ENCODE measurements around the gene ABCA8. TPM values are rescaled to one million over a fixed set of nuclear protein-coding genes. Genes with fewer than 3 reads are reported as not detected.

The ABCA8 gene
- total and polyA plus RNA-seq, 10 of the 15 experiments (the other 5 are each of a cell fraction or from before 2014, with no cell fraction given) = 0.05 to 0.15 TPM; not detected in 8

GRCh38 chr17:68969101-68969500 lies 13.9 kb upstream of the ABCA8 start:
- no peak for TF ChIP-seq POLR2AphosphoS5 (IDR thresholded peaks at IDR 0.05; ENCODE audit: low read length)
- TF ChIP-seq CHD4 (IDR thresholded peaks at IDR 0.05) = no peak
- TF ChIP-seq CBX5 (IDR thresholded peaks at IDR 0.05; ENCODE audit: low read depth) = no peak
- no peak for TF ChIP-seq SIX5 (IDR thresholded peaks at IDR 0.05; ENCODE audit: low read depth, low read length, severe bottlenecking)
- TF ChIP-seq ZNF217 (IDR thresholded peaks at IDR 0.05) = no peak
- no peak for TF ChIP-seq MYC (IDR thresholded peaks at IDR 0.05; ENCODE audit: insufficient read depth, insufficient read length, insufficient replicate concordance, low read length, severe bottlenecking)
- TF ChIP-seq ZBTB4 (CRISPR knock-in tag; IDR thresholded peaks at IDR 0.05) = no peak
- TF ChIP-seq ZBTB11 (CRISPR knock-in tag; IDR thresholded peaks at IDR 0.05) = no peak
- TF ChIP-seq RELA (IDR thresholded peaks at IDR 0.05; ENCODE audit: borderline replicate concordance, partially characterized antibody) = no peak
- TF ChIP-seq SREBF2 (IDR thresholded peaks at IDR 0.05; ENCODE audit: low read length) = no peak
- no peak for TF ChIP-seq NRF1 (conservative IDR thresholded peaks at IDR 0.05; ENCODE audit: low read depth, low read length)
- no peak for TF ChIP-seq HDAC6 (IDR thresholded peaks at IDR 0.05; ENCODE audit: unreplicated experiment)
- TF ChIP-seq FOS (IDR thresholded peaks at IDR 0.05; ENCODE audit: borderline replicate concordance, extremely low read depth, insufficient read length) = no peak
- TF ChIP-seq YBX1 (IDR thresholded peaks at IDR 0.05) = no peak
- TF ChIP-seq PAX5 (IDR thresholded peaks at IDR 0.05; ENCODE audit: borderline replicate concordance, low read depth, low read length) = no peak
- TF ChIP-seq MLLT1 (IDR thresholded peaks at IDR 0.05) = no peak
- TF ChIP-seq ZNF384 (IDR thresholded peaks at IDR 0.05; ENCODE audit: borderline replicate concordance, low read depth, low read length) = no peak
- Histone ChIP-seq H3K4me2 (ENCODE audit: control insufficient read depth, insufficient read depth) (no peak overlapping the region), H3K27me3 (replicated peaks in 1 of 2; ENCODE audit: control insufficient read depth in 2 of 2, insufficient read depth in 2 of 2, low read length in 1 of 2) (no peaks in the 10 kb centered on the region), H3K9ac (ENCODE audit: control insufficient read depth, insufficient read depth, low read length) (no peak overlapping the region), H3K79me2 (ENCODE audit: control insufficient read depth, insufficient read depth, low read length) (no peaks in the 10 kb centered on the region), H3K36me3 (ENCODE audit: control insufficient read depth in 2 of 2, insufficient read depth in 2 of 2, low read length in 1 of 2) (no peaks in the 10 kb centered on the region), H3K27ac (ENCODE audit: control insufficient read depth, insufficient read depth) (no peak overlapping the region), H2AFZ (ENCODE audit: control insufficient read depth, low read depth, low read length) (no peak overlapping the region), H4K20me1 (ENCODE audit: control insufficient read depth, insufficient read depth) (no peaks in the 10 kb centered on the region), H3K4me3 (no peak overlapping the region), H3K4me1 (ENCODE audit: control insufficient read depth, insufficient read depth, low read length) (no peaks in the 10 kb centered on the region), H3K9me3 (replicated peaks; ENCODE audit: control insufficient read depth, insufficient read depth, low read length) (no peaks in the 10 kb centered on the region)
- SMC1A ChIA-PET (ENCODE audit: uncharacterized antibody, unreplicated experiment) = no interaction called here
- intact Hi-C loops (cut with micrococcal nuclease; ENCODE audit: unreplicated experiment) (no loop called here), in situ Hi-C loops (cut with MboI) (no loop called here)
- FAIRE-seq = no peak
- POLR2A ChIA-PET = interaction anchor here (0.6 kb wide), 1 partner anchor 116 kb away, joined by 5 read pairs; no protein-coding TSS in a partner anchor
- BruUV-seq (replicated peaks) = no TSS peak
- RAD21 ChIA-PET (ENCODE audit: unreplicated experiment) = interaction anchor here (1.5 kb wide), 1 partner anchor 174 kb away, joined by 4 read pairs; no protein-coding TSS in a partner anchor
- CTCF ChIA-PET = interaction anchor here (1.2 to 2.9 kb wide), 2 partner anchors 192 to 369 kb away, joined by 3 to 12 read pairs; no protein-coding TSS in a partner anchor
- 25% methylated on average over 5 of the region's 5 CpGs for WGBS (ENCODE audit: insufficient coverage, insufficient replicate concordance, low lambda C conversion rate, missing lambda C conversion rate)
- DNase-seq (ENCODE audit: low read depth, low spot score) = no peak
- no peak for ATAC-seq

Data from GM12878 (cell line).